GM19438 (cell line): ENCODE data around the gene ATP2A3.
A peak's percentile ranks its signal among the peaks of the same experiment; 100 is the strongest.

Experiments
- ATAC-seq: cut with Tn5 transposase; IDR thresholded peaks from one replicate; pipeline ENCODE4 v1.9.1; 2021; ENCODE audit warnings: low read depth; ENCODE audit not compliant: unreplicated experiment

ATP2A3 gene

DNA sequence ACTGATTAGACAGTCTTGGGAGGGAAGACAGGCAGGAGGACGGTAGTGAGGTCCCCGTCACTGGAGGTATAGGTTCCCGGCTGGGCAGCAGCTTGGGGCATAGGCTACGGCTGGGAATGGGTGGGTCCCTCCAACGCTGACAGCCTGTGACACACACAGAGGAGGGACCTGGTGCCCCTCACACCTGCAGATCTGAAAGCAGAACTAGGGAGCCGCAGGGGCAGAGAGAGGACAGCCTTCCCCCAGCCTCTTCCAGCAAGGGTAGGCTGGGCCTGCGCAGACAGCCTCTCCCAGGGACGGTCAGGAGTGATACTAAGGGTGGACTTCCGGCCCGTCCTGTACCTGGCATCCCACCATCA is 49.9 kb downstream of the ATP2A3 start:
- ATAC-seq, result peak; percentile 53

GRCh38 chr17:3913531-3914311 is 50.5 kb downstream of the ATP2A3 start:
- peak; percentile 39 for ATAC-seq

DNA sequence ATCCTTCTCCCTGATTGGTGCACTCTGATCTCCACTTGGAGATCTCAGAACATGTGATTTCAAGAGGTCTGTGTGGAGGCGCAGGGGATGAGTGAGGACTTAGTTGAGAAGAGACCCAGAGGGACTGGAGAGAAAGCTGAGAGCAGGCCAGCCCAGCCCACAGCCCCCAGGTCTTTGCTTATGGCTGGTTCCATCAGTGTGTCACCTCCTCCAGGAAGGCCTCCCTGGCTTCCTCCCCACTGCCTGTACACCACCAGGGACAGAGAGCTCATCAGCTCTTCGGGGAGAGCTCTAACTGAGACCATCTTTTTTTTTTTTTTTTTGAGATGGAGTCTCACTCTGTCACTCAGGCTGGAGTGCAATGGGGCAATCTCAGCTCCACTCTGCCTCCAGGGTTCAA is 51.4 kb downstream of the ATP2A3 start:
- no peak for ATAC-seq

DNA sequence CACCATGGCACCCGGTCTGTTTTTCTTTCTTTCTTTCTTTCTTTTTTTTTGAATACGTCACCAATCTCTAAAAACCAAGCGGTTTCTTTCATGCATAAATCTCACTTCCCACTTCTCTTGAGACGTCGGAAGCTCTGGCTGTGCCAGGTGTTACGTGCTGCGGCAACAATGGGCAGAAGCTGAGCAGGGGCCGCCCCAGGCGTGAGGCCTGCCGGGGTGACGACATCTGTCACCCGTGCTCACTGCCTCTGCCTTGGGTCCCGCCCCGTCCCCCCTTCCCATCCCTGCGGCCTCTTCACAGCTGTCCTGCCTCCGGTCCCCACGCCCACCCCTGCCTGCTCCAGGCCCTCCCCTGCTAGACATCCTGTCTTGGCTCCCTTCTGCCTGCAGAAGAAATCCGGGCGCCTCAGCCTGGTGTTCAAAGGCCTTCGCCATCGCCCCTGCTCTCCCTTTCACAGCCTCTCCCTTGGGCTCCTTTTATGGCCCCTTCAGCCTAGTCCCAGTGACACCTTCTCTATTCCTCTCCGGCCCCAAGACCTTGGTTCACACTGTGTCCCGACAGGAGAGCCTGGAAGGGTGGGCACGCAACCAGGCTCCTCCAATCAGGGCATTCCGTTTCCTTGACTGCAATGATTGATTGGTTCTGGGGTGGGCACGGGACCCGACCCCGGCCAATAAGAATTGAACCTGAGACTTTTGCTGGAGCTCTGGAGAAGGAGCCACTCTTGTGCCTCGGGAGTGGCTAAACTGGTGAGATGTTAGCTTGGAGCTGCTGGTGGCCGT is 52.8 kb downstream of the ATP2A3 start:
- peak; percentile 63 for ATAC-seq

GRCh38 chr17:3910420-3911270 is 53.6 kb downstream of the ATP2A3 start:
- ATAC-seq, result no peak

DNA sequence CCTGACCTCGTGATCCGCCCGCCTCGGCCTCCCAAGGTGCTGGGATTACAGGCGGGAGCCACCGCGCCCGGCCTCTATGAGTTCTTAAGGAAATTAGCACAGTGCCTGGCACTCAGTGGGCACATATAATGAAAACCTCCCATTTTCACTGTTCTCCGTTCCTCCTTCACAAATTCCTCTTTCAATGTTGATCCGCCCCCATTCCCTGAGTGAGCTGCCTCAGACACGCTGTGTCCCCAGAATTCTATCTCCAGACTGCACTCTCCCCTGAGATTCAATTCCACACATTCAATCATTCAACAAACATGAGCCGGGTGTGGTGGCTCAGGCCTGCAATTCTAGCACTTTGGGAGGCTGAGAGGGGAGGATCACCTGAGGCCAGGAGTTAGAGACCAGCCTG is 55.0 kb downstream of the ATP2A3 start:
- ATAC-seq, result no peak

- ATAC-seq, result no peak
Observed at GRCh38 chr17:3907483-3908216, 56.6 kb downstream of the ATP2A3 start.

GRCh38 chr17:3906881-3907280 is 57.4 kb downstream of the ATP2A3 start:
- no peak for ATAC-seq

- no peak for ATAC-seq
Observed at GRCh38 chr17:3905017-3905520, 59.2 kb downstream of the ATP2A3 start.

DNA sequence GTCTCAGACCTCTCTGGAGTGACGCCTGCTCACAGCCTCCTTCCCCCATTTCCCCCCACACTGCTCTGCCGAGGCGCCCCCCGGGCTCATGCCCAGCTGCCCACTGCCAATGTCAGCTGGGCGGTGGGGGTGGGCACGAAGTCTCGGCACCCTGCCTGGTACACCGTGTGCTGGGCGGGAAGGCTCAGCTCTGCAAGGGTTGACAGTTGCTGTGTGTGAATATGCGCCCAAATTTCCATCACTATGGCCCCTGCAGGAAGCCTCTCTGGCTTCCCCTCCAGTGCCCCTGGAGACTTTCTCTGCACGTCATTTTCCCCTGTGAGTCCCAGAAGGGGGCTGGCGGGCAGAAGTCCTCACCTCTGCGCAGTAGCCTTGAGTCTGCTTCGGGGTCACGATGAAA is 59.7 kb downstream of the ATP2A3 start:
- no peak for ATAC-seq

DNA sequence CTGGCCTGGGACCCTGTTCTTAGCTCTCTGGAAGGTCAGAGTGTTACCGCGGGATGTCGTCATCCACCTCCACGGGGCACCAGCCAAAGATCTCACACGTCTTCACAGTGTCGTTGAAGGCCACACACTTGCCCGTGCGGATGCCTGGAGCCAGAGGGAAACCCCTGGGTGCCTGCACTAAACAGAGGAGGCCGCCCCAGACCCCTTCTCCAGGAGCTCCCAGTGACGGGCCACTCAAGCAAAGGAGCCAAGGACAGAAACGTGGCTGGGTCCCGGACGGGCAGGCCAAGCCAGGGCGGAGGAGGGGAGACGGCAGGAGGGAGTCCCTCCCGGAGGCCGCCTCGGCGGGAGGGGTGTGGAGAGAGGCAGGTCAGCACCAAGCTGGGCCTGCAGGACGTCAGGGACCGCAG is 60.4 kb downstream of the ATP2A3 start:
- no peak for ATAC-seq

GRCh38 chr17:3903051-3903825 is 61.0 kb downstream of the ATP2A3 start:
- ATAC-seq, result no peak

DNA sequence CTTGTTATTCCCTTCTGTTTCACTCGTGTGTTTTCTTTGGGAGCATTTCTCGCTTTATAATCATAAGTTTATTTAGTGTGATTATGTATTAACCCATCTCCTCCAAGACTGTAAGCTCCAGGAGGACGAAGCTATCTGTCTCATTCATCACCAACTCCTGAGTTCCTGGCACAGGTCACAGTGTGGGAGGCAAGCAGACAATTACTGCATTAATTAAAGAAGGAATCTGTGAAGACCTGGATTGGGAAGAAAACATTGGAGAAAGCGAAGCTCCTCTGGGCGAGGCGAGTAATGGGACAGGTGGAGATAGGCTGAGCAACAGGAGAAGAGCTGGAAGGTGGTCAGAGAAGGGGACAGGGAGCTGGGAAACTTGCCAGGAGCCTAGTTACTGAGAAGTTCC is 63.6 kb downstream of the ATP2A3 start:
- no peak for ATAC-seq

- ATAC-seq, result no peak
Observed at GRCh38 chr17:3897731-3898130, 66.5 kb downstream of the ATP2A3 start.

- no peak for ATAC-seq
Observed at GRCh38 chr17:3896968-3897235, 67.3 kb downstream of the ATP2A3 start.

DNA sequence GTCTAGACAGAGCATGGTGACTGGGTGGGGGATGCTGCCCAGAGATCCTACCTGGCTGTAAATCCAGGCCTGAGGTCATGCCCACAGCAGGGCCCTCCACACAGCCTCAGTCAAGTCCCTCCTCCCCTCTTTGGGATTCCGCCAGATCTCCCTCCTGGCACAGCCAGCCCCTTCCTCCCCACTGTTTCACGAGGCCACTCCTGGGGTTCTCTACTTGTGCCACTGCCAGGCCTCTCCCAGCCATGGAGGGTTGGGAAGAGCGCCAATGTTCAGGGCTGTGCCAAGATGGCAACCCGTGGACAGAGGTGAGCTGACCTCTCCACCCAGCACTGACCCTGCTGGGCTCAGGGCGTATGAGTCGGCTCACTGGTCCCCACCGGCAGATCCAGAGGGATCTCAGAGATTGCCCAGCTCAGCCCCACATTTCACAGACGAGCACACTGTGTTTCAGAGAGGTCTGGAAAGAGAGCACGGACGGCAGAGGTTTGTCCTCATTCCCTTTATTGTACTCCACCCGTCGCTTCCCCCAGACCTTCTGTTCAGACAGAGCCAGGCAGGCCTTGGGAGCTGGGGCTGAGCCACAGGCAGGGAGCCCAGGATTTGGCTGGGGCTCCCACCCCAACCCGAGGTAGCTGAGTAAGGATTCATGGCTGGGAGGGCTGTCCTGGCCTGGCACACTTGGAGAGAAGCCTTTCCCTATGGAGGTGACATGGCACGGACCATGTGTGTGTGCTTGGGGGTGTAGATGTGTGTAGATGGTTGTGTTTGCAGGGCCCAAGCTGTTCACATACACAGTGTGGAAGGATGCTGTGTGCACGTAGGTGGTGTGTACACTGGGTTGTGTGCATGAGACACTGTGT is 67.9 kb downstream of the ATP2A3 start:
- ATAC-seq, result no peak

GRCh38 chr17:3895354-3895753 is 68.9 kb downstream of the ATP2A3 start:
- ATAC-seq, result no peak

GRCh38 chr17:3894911-3895343 is 69.3 kb downstream of the ATP2A3 start:
- no peak for ATAC-seq

GRCh38 chr17:3894188-3894587 is 70.0 kb downstream of the ATP2A3 start:
- no peak for ATAC-seq
